ENCODE results near the gene EML6. TPM values are rescaled to one million over a fixed set of nuclear protein-coding genes. Genes with fewer than 3 reads are reported as not detected.

Gene EML6
- total and polyA plus RNA-seq, 2 of the 13 experiments (the other 11 are each of a cell fraction or from before 2014, with no cell fraction given) = 17.2 to 32.4 TPM

GRCh38 chr2:54787755-54788366 is 64.4 kb downstream of the EML6 start:
- H3K4me3 ChIP-seq (replicated peaks in 1 of 3; ENCODE audit: insufficient read depth in 1 of 3, low read depth in 2 of 3, low read length in 3 of 3) = no peak overlapping the region
- ATAC-seq (no peak), DNase-seq (ENCODE audit: low spot score) (no peak), FAIRE-seq (no peak)
- ChIA-PET CTCF (ENCODE audit: low intra/inter-chr PET ratio, low total read pairs) (no interaction called here), POLR2A (no interaction called here)
- no peaks in the 10 kb centered on the region for H3K27me3 ChIP-seq (ENCODE audit: control insufficient read depth in 1 of 2, insufficient read depth in 2 of 2, low read length in 2 of 2)
- H3K36me3 ChIP-seq (replicated peaks in 1 of 2; ENCODE audit: control insufficient read depth in 1 of 2, insufficient read depth in 2 of 2, low read length in 2 of 2) = no peaks in the 10 kb centered on the region
- no peaks in the 10 kb centered on the region for H3K79me2 ChIP-seq (ENCODE audit: insufficient read depth, low read length)
- H3K4me2 ChIP-seq (ENCODE audit: low read depth, low read length) = no peak overlapping the region
- H2AFZ ChIP-seq (ENCODE audit: low read length) = no peak overlapping the region
- intact Hi-C loops (cut with micrococcal nuclease; ENCODE audit: unreplicated experiment) (no loop called here), in situ Hi-C loops (cut with HindIII; ENCODE audit: extremely low pct_ligation_motif_present, low pct_unique_long_range_greater_than_20kb) (no loop called here)
- H3K9me3 ChIP-seq (ENCODE audit: low read length) = no peaks in the 10 kb centered on the region
- H4K20me1 ChIP-seq (ENCODE audit: insufficient read depth, low read length) = no peaks in the 10 kb centered on the region
- H3K27ac ChIP-seq (ENCODE audit: extremely low read length, insufficient read depth, low read length) = no peak overlapping the region
- H3K4me1 ChIP-seq (ENCODE audit: insufficient read depth, low read length) = peaks cover 8% of the 10 kb centered on the region
- WGBS (ENCODE audit: low lambda C conversion rate) = 94% methylated on average over 17 of the region's 17 CpGs
- TF ChIP-seq, protein P1, sequence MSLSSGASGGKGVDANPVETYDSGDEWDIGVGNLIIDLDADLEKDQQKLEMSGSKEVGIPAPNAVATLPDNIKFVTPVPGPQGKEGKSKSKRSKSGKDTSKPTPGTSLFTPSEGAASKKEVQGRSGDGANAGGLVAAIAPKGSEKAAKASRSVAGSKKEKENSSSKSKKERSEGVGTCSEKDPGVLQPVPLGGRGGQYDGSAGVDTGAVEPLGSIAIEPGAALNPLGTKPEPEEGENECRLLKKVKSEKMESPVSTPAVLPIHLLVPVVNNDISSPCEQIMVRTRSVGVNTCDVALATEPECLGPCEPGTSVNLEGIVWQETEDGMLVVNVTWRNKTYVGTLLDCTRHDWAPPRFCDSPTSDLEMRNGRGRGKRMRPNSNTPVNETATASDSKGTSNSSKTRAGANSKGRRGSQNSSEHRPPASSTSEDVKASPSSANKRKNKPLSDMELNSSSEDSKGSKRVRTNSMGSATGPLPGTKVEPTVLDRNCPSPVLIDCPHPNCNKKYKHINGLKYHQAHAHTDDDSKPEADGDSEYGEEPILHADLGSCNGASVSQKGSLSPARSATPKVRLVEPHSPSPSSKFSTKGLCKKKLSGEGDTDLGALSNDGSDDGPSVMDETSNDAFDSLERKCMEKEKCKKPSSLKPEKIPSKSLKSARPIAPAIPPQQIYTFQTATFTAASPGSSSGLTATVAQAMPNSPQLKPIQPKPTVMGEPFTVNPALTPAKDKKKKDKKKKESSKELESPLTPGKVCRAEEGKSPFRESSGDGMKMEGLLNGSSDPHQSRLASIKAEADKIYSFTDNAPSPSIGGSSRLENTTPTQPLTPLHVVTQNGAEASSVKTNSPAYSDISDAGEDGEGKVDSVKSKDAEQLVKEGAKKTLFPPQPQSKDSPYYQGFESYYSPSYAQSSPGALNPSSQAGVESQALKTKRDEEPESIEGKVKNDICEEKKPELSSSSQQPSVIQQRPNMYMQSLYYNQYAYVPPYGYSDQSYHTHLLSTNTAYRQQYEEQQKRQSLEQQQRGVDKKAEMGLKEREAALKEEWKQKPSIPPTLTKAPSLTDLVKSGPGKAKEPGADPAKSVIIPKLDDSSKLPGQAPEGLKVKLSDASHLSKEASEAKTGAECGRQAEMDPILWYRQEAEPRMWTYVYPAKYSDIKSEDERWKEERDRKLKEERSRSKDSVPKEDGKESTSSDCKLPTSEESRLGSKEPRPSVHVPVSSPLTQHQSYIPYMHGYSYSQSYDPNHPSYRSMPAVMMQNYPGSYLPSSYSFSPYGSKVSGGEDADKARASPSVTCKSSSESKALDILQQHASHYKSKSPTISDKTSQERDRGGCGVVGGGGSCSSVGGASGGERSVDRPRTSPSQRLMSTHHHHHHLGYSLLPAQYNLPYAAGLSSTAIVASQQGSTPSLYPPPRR (CRISPR knock-in tag; IDR thresholded peaks at IDR 0.05; ENCODE audit: borderline replicate concordance) = no peak
- H3K9ac ChIP-seq (ENCODE audit: insufficient read depth, low read depth, low read length) = no peak overlapping the region
- BruUV-seq (replicated peaks) = no TSS peak

DNA sequence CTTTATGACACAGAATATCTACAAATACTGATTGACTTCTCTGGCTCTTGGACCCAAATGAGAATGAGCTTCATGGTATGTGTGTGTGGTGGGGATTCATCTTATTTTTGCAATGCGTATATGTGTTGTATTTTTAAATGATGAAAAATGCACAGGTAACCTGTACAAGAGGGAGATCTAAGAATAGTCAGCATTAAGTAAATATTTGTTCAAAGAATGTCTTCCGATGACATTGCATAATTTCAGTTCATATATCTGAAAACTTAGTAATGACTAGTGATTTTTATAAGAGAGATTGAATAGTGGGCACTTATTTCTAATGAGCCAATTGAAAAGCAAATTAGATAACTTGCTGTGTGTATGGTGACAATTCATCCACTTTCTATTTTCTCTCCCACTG is 66.4 kb downstream of the EML6 start:
- ChIA-PET CTCF (ENCODE audit: low intra/inter-chr PET ratio, low total read pairs) (no interaction called here), POLR2A (no interaction called here)
- no TSS peak for BruUV-seq (replicated peaks)
- ATAC-seq = no peak
- no peak overlapping the region for H3K27ac ChIP-seq (ENCODE audit: extremely low read length, insufficient read depth, low read length)
- no peak overlapping the region for H3K4me3 ChIP-seq (replicated peaks in 1 of 3; ENCODE audit: insufficient read depth in 1 of 3, low read depth in 2 of 3, low read length in 3 of 3)
- H3K27me3 ChIP-seq (ENCODE audit: control insufficient read depth in 1 of 2, insufficient read depth in 2 of 2, low read length in 2 of 2) = no peaks in the 10 kb centered on the region
- no peaks in the 10 kb centered on the region for H4K20me1 ChIP-seq (ENCODE audit: insufficient read depth, low read length)
- H3K4me1 ChIP-seq (ENCODE audit: insufficient read depth, low read length) = peaks cover 8% of the 10 kb centered on the region
- WGBS (ENCODE audit: low lambda C conversion rate) = 85% methylated on average over 2 of the region's 2 CpGs
- no peak for FAIRE-seq
- H3K9me3 ChIP-seq (ENCODE audit: low read length) = no peaks in the 10 kb centered on the region
- no peak for TF ChIP-seq PITX1 (CRISPR knock-in tag; IDR thresholded peaks at IDR 0.05)
- TF ChIP-seq CREM (IDR thresholded peaks at IDR 0.05) = no peak
- no peak for TF ChIP-seq CREM (CRISPR knock-in tag; IDR thresholded peaks at IDR 0.05)
- no peak for TF ChIP-seq TSC22D2 (CRISPR knock-in tag; IDR thresholded peaks at IDR 0.05; ENCODE audit: borderline replicate concordance)
- peak; percentile 70 for TF ChIP-seq MAFF (IDR thresholded peaks at IDR 0.05; ENCODE audit: low read depth, low read length)
- no peak for TF ChIP-seq ZMYM4 (CRISPR knock-in tag; IDR thresholded peaks at IDR 0.05)
- TF ChIP-seq MAFK (conservative IDR thresholded peaks at IDR 0.05 in 1 of 2, IDR thresholded peaks at IDR 0.05 in 1 of 2; ENCODE audit: low read length in 2 of 2) = peak; percentile 57 to 78; a peak in 3 of 4 replicates
- TF ChIP-seq FOXP1 (IDR thresholded peaks at IDR 0.05) = no peak
- TF ChIP-seq FOXP1 (CRISPR knock-in tag; IDR thresholded peaks at IDR 0.05) = no peak
- H2AFZ ChIP-seq (ENCODE audit: low read length) = no peak overlapping the region
- H3K79me2 ChIP-seq (ENCODE audit: insufficient read depth, low read length) = no peaks in the 10 kb centered on the region
- no peak overlapping the region for H3K9ac ChIP-seq (ENCODE audit: insufficient read depth, low read depth, low read length)
- no peaks in the 10 kb centered on the region for H3K36me3 ChIP-seq (replicated peaks in 1 of 2; ENCODE audit: control insufficient read depth in 1 of 2, insufficient read depth in 2 of 2, low read length in 2 of 2)
- intact Hi-C loops (cut with micrococcal nuclease; ENCODE audit: unreplicated experiment) (no loop called here), in situ Hi-C loops (cut with HindIII; ENCODE audit: extremely low pct_ligation_motif_present, low pct_unique_long_range_greater_than_20kb) (no loop called here)
- DNase-seq (ENCODE audit: low spot score) = no peak
- no peak overlapping the region for H3K4me2 ChIP-seq (ENCODE audit: low read depth, low read length)
